GM12892 (cell line): ENCODE results near the gene GIMAP5.

Experiments used
- DNase-seq: peaks from one replicate; pipeline ENCODE4 v3.0.0; 2011; ENCODE audit not compliant: insufficient read length
- FAIRE-seq: peaks from 2 replicates; lab custom pipeline; 2011; peaks lifted over from hg19 to GRCh38; lab: Jason Lieb, UNC
- POLR2A ChIP-seq: IDR thresholded peaks from 2 replicates; pipeline ENCODE4 v1.6.1; 2011; ENCODE audit warnings: low read depth, low read length, control low read depth
- POLR2AphosphoS5 ChIP-seq: IDR thresholded peaks from 2 replicates; pipeline ENCODE4 v1.6.1; 2011; ENCODE audit warnings: low read depth, low read length, control low read depth
- TAF1 ChIP-seq: IDR thresholded peaks from 2 replicates; pipeline ENCODE4 v1.6.1; 2011; ENCODE audit warnings: low read depth, mild to moderate bottlenecking, control low read depth, low read length, borderline replicate concordance

GIMAP5 gene

DNA sequence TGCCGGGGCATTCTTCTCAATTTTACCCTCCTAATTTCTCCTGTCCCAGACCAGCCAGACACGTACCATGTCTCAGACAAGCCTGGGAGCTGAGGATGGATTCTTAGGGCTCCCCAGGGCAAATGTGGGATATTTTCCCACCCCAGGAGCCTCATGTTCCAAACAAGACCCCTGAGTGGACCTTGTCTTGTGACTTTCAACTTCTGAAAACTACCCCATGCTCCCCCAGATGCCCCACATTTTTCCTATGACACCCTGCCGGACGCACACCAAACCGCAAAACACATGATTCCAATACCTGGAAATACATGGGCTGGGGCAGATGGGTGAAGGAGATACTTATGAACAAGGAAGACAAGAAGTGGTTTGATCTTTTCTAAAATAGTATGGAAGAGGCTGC, 874 bp downstream of the GIMAP5 start:
- no peak for TF ChIP-seq POLR2AphosphoS5
- no peak for TF ChIP-seq POLR2A
- no peak for DNase-seq
- no peak for FAIRE-seq

DNA sequence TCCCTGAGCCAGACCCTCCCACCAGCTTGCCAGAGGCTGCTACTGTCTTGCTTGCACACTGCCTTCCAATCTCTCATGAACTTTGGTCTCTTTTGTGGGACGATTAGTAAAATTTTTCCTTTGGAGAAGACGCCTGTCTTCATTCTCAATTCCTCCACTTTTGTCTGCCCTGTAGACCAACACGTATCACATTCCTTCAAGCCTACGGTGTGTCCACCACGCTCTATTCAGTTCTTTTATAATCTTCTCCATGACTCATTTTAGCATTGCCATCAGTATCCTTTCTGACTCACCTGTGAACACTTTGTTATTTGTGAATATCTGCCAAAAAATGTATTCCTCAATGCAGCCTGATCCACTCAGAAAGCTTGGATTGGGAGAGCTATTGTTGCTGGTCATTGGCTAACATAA, 1.4 kb downstream of the GIMAP5 start:
- FAIRE-seq, result no peak
- no peak for TF ChIP-seq TAF1
- no peak for TF ChIP-seq POLR2AphosphoS5
- no peak for TF ChIP-seq POLR2A
- DNase-seq, result no peak

DNA sequence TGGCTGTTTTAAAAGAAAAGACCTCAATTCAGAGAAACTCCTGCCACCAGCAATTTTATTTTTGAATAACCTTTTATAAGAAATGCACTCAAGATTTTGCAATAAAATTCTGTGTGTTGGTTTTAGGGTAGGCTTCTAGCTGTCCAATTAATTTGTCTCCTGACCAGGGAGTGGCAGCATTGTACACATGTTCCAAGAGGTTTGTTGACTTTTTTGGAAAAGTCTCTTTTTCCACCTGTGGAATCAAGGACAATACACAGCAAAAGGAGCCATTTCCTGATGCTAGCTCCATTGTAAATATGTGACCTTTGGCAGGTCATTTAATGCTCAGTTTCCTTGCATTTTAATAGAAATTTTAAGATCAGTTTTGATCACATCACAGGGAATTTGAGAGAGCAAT, 1.8 kb downstream of the GIMAP5 start:
- no peak for TF ChIP-seq POLR2A
- FAIRE-seq (no peak), DNase-seq (no peak)

DNA sequence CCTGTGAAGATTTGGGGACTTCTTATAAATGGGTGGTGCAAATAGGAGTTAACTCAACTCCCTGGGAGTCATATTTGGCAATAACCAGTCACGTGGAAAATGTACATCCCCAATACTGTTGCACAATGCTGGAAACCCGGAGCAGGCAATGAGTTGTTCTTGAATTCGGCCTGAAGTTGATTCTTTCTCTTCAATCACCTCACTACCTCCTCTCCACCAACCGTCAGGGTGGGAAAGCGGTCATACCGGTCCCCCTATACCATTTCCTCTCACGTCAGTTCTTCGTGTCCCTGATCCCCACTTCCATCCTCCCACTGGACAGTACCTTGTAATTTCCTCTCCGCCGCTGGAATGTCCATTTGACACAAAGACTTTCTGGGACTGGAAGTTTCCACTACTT, 2.8 kb downstream of the GIMAP5 start:
- FAIRE-seq, result no peak
- TF ChIP-seq POLR2A (no peak), POLR2AphosphoS5 (no peak), TAF1 (no peak)
- DNase-seq, result no peak

DNA sequence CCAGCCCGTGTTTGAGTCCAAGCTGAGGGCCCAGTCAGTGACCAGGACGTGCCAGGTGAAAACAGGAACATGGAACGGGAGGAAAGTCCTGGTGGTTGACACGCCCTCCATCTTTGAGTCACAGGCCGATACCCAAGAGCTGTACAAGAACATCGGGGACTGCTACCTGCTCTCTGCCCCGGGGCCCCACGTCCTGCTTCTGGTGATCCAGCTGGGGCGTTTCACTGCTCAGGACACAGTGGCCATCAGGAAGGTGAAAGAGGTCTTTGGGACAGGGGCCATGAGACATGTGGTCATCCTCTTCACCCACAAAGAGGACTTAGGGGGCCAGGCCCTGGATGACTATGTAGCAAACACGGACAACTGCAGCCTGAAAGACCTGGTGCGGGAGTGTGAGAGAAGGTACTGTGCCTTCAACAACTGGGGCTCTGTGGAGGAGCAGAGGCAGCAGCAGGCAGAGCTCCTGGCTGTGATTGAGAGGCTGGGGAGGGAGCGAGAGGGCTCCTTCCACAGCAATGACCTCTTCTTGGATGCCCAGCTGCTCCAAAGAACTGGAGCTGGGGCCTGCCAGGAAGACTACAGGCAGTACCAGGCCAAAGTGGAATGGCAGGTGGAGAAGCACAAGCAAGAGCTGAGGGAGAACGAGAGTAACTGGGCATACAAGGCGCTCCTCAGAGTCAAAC, 5.2 kb downstream of the GIMAP5 start:
- DNase-seq (no peak), FAIRE-seq (peak; percentile 17)
- no peak for TF ChIP-seq POLR2AphosphoS5
- no peak for TF ChIP-seq TAF1

DNA sequence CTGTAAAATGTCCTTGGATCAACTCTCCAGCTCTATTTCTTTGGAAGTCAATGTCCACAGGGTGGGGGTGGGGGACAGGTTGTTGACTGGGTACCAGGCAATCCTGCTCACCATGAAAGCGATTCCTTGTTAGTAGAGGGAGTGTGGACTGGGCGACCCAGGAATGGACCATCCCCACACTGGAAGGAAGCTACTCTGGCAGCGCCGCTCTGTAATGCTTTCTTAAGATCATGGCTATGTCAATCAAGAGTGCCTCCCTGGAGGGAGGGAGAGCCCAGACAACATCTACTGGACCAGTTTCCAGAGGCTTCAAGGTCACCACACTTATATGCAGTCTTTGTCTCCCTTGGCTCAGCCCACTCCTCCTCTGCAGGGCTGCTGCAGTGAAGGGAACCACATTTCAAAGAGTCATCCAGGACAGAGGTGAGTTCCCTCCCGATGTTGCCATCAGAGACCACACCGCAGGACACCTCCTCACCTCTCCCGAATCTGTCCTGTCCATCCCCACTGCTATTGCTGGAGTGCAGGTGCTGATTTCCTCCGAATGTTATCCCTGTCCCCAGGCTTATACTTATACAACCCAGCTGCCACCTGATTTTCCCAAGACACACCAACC, 6.9 kb downstream of the GIMAP5 start:
- TF ChIP-seq TAF1, result no peak
- TF ChIP-seq POLR2AphosphoS5, result peak; percentile 37; the same call in 1 of the 2 replicates
- peak; percentile 53; the same call in 1 of the 2 replicates for TF ChIP-seq POLR2A
- DNase-seq (no peak), FAIRE-seq (no peak)

DNA sequence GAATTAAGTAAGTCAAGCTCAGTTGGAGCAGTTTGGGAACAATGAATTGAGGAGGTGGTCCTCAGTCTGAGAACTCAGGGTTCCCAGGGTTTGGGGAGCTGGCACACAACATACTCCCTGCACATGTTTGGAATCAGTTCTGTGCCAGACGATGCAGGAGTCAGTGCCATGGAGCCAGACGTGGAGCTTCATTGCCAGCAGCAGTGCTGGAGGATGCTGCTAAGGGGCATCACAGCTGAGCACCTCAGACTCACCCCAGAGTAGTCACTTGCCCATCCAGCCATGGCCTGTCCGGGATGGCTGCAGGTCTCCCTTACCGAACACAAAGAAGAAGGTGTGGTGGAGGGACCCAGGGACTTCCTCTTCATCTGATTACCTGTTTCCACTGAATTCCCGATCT, 7.9 kb downstream of the GIMAP5 start:
- 0 out of 2 replicates have a peak, but pooled peaks have one; percentile 20 for TF ChIP-seq POLR2AphosphoS5
- 0 out of 2 replicates have a peak, but pooled peaks have one; percentile 27 for TF ChIP-seq POLR2A
- TF ChIP-seq TAF1, result no peak
- DNase-seq (no peak), FAIRE-seq (no peak)

DNA sequence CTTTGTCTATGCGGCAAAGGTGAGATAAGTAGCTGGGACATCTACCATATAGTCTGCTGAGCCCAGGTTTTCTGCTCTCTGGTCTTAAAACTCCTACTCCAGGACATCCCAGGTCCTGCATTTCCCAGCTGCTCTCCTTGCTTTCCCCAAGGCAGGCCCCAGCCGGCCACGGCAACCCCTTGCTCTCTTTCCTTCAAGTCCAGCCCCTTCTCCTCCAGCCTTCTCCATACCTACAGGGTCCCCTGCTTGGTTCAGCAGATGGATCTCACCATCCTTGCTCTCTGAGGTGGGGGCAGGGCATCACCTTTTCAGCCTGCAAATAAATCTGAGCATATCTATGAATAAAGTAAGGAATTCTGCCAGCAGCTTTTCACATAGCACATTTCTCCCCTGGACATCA, 8.7 kb downstream of the GIMAP5 start:
- DNase-seq (no peak), FAIRE-seq (no peak)

DNA sequence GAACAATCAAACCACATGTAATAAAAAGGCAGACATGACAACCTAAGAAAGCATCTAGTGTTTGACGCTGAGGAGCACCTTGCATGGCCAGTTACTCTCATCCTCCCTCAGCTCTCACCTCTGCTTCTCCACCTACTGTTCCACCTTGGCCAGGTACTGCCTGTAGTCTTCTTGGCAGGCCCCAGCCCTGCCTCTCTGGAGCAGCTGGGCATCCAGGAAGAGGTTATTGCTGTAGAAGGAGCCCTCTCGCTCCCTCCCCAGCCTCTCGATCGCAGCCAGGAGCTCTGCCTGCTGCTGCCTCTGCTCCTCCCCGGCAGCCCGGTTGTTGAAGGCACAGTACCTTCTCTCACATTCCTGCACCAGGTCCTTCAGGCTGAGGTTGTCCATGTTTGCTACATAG, 9.7 kb downstream of the GIMAP5 start:
- DNase-seq (no peak), FAIRE-seq (peak; percentile 61)
- TF ChIP-seq POLR2A, result no peak
- TF ChIP-seq TAF1, result no peak
- no peak for TF ChIP-seq POLR2AphosphoS5

More for the DNA sequence above, 8.7 kb downstream of the GIMAP5 start:
- TF ChIP-seq POLR2AphosphoS5 (no peak), POLR2A (no peak), TAF1 (no peak)

DNA sequence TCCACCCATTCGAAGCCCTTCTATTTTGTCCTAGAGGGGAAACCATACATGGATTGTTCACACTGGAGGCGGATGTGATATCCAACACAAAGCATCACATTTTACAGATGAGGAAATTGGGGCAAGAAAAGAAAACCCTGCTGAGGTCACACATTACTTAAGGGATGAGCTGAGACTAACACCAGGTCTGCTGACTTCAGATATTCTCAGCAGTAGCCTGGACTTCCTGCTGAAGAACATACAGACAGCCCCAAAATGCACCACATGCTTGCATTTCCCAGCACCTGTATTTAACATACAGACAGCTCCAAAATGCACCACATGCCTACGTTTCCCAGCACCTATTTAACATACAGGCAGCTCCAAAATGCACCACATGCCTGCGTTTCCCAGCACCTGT, 11.2 kb downstream of the GIMAP5 start:
- TF ChIP-seq POLR2AphosphoS5 (no peak), TAF1 (no peak), POLR2A (no peak)
- no peak for FAIRE-seq
- DNase-seq, result no peak

DNA sequence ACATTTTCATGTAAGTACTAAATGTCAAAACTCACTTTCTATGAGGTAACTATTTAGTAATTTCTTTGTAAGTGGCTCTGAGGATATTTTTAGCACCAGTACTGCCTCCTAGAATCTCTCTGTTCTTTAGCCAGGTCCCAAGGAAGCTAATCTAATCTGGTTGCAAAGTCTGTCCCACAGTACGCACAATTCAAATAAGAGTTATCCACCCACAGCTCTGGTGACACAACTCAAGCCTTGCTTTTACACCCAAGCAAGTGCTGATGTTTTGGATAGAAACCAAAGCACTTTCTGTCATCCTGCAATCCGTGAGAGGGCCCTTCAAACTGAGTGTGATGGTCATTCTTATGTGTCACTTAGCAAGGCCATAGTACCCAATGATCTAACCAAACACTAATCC, 14.5 kb downstream of the GIMAP5 start:
- TF ChIP-seq POLR2AphosphoS5 (no peak), TAF1 (no peak), POLR2A (no peak)
- FAIRE-seq (no peak), DNase-seq (no peak)

DNA sequence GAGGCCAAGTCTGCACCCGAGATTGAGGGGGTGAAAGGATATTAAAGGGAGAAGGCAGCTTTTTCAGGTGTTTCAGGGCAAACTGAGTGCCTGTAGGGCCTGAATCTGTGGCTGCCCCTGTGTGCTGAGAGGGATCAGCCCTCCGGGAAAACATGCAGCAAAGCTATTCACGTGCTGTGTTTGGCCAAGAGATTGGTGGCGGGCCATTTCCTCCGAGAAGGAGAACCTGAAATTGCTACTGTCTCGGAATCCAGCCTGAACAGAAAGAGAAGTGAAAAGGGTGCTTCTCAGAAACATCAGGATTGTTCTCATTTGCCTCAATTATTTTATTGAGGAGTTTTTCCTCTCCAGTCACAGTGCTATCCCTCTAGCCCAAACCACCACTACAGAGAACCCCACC, 16.0 kb downstream of the GIMAP5 start:
- TF ChIP-seq POLR2AphosphoS5, result no peak
- TF ChIP-seq POLR2A, result no peak
- TF ChIP-seq TAF1, result no peak
- DNase-seq (no peak), FAIRE-seq (no peak)
